Renal cortex interstitium (tissue), 11 donors: ENCODE measurements around the gene DAGLB. TPM values are rescaled to one million over a fixed set of nuclear protein-coding genes. Genes with fewer than 3 reads are reported as not detected.
"Not testable (repeated sequence)": the region's sequence is repeated elsewhere in the genome, so short reads cannot be mapped to it uniquely, and the experiment has no call there.

Experiments used
- DNase-seq, 11 donors: peaks; one replicate each; pipeline ENCODE4 v3.0.0-alpha.2; 2013; ENCODE audit warnings: low read depth in 9 of 11, low spot score in 4 of 11; ENCODE audit errors: extremely low read depth in 1 of 11
- polyA plus RNA-seq, 3 donors: library from polyadenylated mRNA; unstranded; fragments of 120-200 nt; gene quantifications; one replicate each; pipeline ENCODE4 v1.2.1, GENCODE V29; 2013; ENCODE audit not compliant: insufficient read length in 3 of 3

Gene DAGLB
- polyA plus RNA-seq, 3 donors: 14.7 to 17.4 (median 17.3) TPM

GRCh38 chr7:6409944-6410693 is 37.6 kb downstream of the DAGLB start:
- no peak for DNase-seq

GRCh38 chr7:6409091-6409490 is 38.7 kb downstream of the DAGLB start:
- no peak for DNase-seq

GRCh38 chr7:6407434-6407833 is 40.3 kb downstream of the DAGLB start:
- DNase-seq: peak in 1 of 11 donors; percentile 18

GRCh38 chr7:6406121-6406520 is 41.6 kb downstream of the DAGLB start:
- no peak for DNase-seq

- DNase-seq: no peak
Observed at GRCh38 chr7:6403907-6404306, 43.8 kb downstream of the DAGLB start.

- DNase-seq: no peak
Observed at GRCh38 chr7:6402741-6403140, 45.0 kb downstream of the DAGLB start.

GRCh38 chr7:6402041-6402440 is 45.7 kb downstream of the DAGLB start:
- no peak for DNase-seq

- no peak for DNase-seq
Observed at GRCh38 chr7:6401536-6401935, 46.2 kb downstream of the DAGLB start.

- DNase-seq: not testable (repeated sequence)
Observed at GRCh38 chr7:6400243-6401105, 47.3 kb downstream of the DAGLB start.

GRCh38 chr7:6399351-6399750 is 48.4 kb downstream of the DAGLB start:
- no peak for DNase-seq

GRCh38 chr7:6398943-6399342 is 48.8 kb downstream of the DAGLB start:
- DNase-seq: peak in 1 of 11 donors; percentile 18

- DNase-seq: not testable (repeated sequence)
Observed at GRCh38 chr7:6397759-6398495, 49.8 kb downstream of the DAGLB start.

GRCh38 chr7:6395898-6396595 is 51.7 kb downstream of the DAGLB start:
- no peak for DNase-seq

- no peak for DNase-seq
Observed at GRCh38 chr7:6394114-6394513, 53.6 kb downstream of the DAGLB start.

- DNase-seq: no peak
Observed at GRCh38 chr7:6393667-6394056, 54.1 kb downstream of the DAGLB start.

GRCh38 chr7:6392712-6393666 is 54.8 kb downstream of the DAGLB start:
- no peak for DNase-seq

- no peak for DNase-seq
Observed at GRCh38 chr7:6389728-6390127, 58.0 kb downstream of the DAGLB start.

- no peak for DNase-seq
Observed at GRCh38 chr7:6387734-6388294, 59.9 kb downstream of the DAGLB start.
